ENCODE data around the gene BBLN.
A peak's percentile ranks its signal among the peaks of the same experiment; 100 is the strongest.
"Not testable (repeated sequence)": the region's sequence is repeated elsewhere in the genome, so short reads cannot be mapped to it uniquely, and the experiment has no call there.

The BBLN gene

DNA sequence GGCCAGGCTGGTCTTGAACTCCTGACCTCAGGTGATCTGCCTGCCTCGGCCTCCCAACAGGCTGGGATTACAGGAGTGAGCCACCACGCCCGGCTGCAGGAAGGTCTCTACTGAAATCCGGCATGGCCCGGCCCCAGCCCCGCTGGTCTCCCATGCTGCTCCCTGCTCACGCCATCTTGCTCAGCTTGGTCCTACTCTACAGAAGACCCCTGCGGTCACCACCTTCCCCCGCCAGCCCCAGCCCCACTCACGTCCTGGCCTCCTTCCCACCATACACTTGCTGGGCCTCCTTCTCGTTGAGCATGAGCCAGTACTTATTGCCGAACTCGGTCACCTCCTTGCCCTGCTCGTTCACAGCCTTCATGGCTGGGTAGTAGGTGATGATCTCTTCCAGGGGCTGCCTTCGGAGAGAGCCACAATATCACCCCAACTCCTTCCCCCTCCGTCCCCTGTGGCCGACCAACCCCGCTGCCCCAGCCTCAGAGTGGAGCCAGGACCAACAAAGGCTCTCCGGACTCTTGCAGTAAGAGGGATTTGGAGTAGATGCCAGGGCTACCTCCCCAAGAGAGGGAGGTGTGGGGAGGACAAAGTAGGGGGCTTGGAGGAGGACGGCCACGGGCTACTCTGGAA lies 36.5 kb upstream of the BBLN start:
- no peak for DNase-seq (ENCODE audit: low read depth, low spot score)
- no peak overlapping the region for H3K27ac ChIP-seq

DNA sequence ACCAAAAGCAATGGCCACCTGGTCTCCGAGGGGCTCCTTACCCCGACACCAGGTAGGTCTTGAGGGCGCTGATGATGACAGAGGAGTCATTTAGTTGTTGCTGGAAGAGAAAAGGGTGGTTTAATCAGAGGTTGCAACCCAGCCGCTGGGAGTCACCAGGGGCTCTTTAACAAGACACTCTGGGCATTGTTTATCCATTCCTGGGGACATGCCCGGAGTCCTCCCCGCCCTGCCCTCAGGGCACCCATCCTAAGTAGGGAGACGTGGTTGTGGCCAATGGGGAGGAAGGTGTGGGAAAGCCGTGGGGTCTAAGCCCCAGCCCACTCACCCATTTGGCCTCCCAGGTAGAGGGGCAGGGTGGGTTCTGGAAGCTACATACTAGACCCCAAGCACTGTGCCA lies 35.6 kb upstream of the BBLN start:
- no peak overlapping the region for H3K27ac ChIP-seq
- no peak for DNase-seq (ENCODE audit: low read depth, low spot score)

DNA sequence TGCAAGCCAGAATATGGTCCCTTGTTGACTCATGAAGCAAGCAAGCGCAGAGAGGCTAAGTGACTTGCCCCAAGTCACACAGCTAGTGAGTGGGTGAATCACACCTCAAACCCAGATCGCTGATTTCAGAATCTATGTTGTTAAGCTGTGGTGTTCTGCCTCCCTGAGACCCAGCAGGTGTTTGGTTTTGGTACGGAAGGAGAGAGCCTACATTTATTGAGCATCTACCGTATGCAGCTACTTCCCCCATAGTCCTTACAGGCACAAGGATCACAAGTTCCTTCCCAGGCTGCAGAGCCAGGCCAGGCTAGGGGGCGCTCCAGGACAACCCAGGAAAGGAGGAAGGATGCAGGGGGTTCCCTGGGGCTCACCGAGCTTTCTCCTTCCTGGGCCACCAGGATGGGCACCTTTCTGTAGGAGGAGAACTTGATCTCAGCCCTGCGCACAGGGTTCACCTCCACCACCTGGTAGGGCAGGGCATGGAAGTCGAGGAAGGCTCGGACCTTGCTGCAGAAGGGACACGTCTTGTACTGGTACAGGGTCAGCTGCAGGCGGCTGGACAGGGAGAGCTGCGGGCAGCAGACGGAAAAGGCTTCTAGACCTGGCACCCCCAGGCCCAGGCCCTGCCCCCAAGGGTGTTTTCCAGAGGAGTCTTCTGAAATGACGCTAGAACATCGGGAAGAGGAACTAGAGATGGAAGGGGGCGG lies 35.0 kb upstream of the BBLN start:
- H3K27ac ChIP-seq: no peak overlapping the region
- no peak for DNase-seq (ENCODE audit: low read depth, low spot score)

DNA sequence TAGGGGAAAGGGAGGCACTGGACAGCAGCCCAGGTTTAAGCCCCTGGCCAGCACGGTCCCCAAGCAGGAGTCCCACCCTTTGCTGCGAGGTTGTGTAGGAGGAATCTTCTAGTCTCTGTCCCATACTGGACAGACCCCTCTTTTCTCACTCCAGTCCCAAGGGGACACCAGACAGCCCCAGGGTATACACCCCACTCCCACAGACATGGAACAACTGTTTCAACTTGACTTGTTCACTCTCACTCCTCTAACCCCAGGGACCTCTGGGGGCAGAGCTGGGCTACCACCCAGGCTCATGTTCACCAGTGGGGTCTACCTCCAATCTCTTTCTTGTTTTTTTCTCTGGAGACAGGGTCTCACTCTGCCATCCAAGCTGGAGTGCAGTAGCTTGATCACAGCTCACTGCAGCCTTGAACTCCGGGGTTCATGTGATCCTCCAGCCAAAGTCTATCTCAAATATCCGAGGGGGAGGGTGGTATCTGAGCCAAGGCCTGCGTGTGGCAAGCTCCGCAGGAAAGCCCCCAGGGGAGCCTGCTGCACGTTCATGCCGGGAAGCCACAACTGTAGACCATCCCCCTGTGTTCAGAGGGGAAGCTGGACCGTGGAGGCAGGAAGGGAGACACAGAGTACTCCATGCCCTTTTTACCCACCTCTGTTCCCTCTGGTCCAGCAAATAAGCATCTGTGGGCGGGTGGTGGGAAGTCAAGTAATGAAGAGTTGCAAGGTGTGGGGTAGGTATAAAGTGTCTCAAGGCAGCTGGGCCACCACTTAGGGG lies 34.3 kb upstream of the BBLN start:
- DNase-seq (ENCODE audit: low read depth, low spot score): no peak
- peak overlapping the region; percentile 93 for H3K27ac ChIP-seq

DNA sequence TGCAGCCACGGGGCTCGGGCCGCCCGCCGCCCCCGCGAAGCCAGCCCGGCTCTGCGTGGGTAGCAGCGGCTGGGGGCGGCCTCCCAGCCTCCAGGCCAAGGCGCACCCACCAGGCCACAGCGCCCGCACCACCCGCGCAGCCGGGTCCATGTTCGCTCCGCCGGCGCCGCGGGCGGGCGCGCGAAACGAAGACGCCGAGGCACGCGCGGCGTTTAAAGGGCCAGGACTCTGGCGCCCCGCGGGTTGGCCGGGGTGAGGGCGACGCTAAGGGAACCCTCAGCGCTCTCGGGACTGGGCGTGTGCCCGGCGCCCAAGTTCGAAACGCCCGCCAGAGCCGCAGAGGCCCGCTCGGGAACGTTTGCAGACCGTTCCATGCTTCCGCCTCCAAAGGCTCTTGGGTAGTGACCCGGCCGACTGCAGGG lies 32.5 kb upstream of the BBLN start, which contains the start of gene PTGES2:
Gene PTGES2 (minus strand): TSS at position 162 of the 422 bp plus-strand sequence. CDS start 12 bp downstream, at position 150.
- DNase-seq (ENCODE audit: low read depth, low spot score): no peak
- H3K27ac ChIP-seq: peak within 1 kb of the TSS; percentile 93

DNA sequence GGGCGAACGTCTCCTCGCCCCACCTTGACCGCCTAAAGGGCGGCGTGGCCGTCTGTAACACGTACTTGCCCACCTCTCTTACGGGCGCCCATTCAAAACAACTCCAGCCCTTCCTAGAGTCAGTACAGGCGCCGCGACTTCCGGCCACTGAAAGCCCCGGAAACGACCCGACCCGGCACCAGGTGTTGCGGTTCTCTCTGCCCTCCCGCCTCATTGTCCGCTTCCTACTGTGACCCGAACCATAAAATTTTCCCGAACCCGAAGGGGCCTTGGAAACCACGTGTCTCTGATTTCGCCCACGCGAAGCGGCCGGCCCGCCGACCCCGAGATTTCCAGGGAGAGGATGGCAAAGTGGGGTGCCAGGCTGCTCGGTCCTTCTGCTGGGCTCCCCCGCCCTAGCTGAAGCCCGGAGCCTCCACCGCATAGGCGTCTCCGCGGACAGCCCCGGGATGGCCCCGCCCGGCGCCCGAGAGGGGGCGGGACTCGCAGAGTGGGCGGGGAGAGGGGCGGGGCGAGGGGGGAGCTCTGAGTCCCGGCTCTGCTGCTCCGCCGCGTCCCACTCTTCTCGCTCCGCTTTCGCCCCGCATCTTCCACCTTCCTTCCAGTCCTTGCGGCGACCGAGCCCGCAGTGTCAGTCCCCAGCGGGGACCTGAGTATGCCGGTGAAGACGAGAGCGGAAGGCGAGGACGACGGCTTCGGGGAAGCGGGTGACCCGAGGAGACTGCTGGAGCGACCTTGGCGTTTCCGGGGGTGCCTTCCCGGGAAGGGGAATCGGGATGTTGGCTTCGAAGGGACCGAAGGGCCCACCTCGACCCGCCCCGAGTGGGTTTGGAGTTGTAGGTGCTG lies 31.9 kb upstream of the BBLN start:
- peak; percentile 63 for DNase-seq (ENCODE audit: low read depth, low spot score)
- peak overlapping the region; percentile 93 for H3K27ac ChIP-seq

DNA sequence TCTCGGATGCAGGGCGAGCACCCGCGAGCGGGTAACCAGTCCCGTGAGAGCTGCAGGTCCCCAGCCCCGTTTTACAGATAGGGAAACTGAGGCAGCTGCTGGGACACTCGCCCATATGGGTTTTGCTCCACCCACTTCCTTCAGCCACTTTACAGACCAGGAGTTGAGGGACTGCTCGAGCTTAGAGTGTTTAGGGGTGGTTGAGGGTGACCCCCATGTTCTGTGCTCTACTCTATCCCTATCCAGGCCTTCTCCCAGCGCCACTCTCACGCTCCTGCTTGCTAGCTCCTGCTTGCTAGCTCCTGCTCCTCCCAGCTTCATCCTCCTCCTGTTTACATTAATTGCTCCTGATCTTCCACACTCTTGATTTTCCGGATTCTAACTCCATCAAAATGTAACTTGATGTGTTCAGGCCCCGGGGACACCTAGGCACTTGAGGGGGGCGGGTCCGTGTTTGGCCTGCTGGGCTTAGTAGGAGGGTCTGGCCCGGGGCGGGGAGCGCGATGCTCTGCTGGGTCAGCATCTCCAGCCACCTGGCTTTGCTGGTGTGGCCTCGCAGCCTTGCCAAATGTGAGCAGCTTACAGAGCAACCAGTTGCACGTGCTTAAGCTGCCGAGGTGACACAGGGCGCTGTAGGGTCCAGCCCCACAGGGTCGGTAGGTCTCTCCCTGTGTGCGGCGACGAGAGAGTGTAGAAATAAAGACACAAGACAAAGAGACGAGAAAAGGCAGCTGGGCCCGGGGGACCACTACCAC lies 31.1 kb upstream of the BBLN start:
- peak overlapping the region; percentile 93 for H3K27ac ChIP-seq
- no peak for DNase-seq (ENCODE audit: low read depth, low spot score)

DNA sequence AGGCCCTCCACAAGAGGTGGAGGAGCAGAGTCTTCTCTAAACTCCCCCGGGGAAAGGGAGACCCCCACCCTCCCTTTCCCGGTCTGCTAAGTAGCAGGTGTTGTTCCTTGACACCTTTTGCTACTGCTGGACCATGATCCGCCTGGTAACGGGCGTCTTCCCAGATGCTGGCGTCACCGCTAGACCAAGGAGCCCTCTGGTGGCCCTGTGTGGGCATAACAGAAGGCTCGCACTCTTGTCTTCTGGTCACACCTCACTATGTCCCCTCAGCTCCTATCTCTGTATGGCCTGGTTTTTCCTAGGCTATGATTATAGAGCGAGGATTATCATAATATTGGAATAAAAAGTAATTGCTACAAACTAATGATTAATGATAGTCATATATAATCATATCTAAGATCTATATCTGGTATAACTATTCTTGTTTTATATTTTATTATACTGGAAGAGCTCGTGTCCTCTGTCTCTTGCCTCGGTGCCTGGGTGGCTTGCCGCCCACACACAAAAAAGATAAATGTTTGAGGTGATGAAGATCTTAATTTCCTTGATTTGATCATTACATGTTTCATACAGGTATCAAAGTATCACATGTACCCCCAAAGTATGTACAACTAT lies 30.0 kb upstream of the BBLN start:
- not testable (repeated sequence) for DNase-seq (ENCODE audit: low read depth, low spot score)

DNA sequence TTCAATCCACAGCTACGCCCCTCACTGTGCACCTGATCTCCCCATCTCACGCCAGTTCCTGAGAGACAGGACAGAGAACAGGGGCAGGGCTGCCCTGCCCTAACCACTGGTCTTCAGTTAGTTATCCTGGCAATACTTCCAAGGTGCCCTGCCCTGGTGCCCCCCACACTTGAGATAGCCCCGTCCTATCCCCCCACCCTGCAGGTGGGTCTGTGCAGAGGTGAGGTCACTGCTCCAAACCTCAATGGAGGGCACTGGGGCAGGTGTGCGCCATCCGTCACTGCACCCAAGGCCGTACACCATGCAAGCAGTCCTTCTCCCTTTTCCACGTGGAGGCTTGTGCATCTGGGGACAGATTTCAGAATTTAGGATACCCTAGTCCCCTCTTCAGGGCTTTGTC lies 29.4 kb upstream of the BBLN start:
- H3K27ac ChIP-seq; DNase-seq (ENCODE audit: low read depth, low spot score): not testable (repeated sequence)

More for the DNA sequence above, 30.0 kb upstream of the BBLN start:
- not testable (repeated sequence) for H3K27ac ChIP-seq

DNA sequence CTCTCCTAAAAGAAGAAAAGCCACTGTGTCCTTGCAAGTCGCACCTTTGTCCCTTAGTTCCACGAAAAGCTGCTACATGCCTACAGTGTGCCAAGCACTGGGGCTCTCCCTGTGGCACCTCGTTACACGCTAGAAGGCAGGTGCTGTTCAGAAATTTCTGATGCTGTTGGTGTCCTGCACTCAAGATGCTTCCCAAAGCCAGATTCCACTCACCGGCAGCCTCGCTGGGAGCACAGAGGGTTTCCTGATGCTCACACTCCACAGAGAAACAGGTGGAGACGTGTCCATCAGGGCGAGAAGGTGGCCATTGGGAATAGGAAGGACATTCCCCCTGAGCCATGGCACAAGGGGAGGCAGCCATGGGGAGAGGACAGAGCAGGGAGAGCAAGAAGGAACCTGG lies 28.7 kb upstream of the BBLN start:
- DNase-seq (ENCODE audit: low read depth, low spot score); H3K27ac ChIP-seq: not testable (repeated sequence)

DNA sequence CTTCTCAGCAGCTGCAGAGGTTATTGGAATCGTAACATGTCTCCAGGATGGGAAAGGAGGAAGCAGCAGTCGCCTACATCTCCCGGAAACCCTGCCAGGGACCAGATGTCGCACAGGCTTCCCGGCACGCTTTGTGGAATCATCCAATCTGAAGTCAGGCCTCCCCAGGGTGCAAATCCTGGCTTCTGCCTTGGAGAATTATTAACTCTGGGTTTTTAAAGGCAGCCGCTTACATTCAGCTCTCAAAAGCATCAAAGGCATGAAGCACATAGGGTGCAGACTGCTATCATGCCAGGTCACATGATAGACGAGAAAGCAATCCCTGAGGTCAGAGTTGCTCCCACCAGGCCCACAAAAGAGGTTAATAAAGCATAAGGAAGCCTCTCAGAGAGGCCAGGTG lies 27.9 kb upstream of the BBLN start:
- not testable (repeated sequence) for H3K27ac ChIP-seq; DNase-seq (ENCODE audit: low read depth, low spot score)

DNA sequence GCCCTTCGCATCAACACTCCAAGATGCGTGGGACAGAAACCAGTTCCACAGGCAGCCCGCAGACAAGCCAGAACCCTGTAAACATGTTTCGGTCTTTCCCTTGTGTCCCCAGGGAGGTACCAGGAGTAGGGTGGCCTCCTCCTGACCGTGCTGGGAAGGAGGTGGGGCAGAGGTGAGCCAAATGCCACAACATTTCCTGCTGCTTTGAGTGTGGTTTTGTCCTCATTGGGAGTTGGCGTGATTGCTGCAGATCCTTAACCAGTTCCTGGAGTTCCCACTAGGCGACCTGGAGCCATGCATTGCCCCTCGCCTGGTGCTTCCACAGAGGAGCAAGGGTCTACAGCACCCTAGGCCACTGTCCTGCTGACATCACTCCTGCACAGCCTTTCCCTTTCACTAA lies 24.5 kb upstream of the BBLN start:
- not testable (repeated sequence) for DNase-seq (ENCODE audit: low read depth, low spot score); H3K27ac ChIP-seq

DNA sequence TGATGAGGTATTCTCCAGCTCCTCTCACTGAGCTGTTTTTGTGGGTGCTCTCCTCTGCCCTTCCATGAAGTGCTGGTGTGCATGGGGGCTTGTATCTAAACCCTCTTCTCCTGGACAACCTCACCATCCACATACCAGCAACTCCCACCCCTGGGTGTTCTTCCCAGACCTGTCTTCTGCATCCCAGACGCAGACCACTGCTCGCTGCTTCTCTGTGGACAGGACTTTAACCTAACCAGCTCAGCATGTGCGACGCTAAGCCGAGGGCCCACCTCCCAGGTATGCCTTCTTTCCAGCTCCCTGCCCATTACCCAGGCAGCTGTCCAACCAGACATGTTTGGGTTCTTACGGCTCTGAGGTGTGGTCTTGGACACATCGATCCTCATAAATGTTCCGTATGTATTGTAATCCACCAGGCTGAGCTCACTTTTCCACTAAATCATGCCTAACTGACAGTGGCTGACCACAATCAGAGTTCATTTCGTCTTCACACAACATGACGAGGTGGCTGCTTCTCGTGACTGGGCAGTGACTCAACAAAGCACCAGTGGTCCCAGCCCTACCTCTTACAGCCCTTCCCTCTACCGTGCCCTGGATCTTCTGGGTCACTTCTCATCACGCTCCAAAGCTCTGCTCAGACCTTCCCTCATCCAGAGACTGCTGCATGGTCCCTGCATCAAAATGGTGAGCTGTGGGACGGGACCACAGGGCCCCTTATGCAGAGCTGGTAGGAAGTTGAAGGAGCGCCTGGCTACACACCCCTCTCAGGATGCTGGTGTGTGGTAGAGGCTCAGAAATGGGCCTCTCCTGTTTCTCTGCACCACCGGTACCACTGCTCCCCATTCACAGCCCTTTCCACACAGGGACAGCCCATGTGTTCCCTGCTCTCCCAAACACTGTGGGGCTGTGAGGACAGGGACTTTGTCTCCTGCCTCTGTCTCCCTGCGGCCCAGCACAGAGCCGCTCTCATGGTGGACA lies 23.0 kb upstream of the BBLN start:
- peak; percentile 76 for DNase-seq (ENCODE audit: low read depth, low spot score)
- peak overlapping the region; percentile 58 for H3K27ac ChIP-seq

DNA sequence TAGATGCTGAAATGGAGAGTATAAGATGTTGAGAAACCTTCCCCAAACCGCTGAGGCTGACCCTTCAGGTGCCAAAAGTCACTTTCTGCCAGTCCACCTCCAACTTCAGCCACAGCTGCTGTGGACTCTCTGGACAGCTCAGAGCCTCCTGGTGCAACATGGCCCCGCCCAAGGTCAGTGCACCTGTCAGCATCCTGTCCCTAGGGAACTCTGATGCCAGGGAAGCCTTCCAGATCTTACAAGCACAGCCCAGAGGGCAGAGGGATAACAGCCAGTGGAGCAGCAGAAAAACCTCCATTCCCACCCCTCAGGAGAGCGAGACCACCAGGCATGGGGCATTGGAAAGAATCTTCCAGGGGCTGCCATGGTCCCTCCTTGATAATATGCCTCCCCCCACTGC lies 22.1 kb upstream of the BBLN start:
- no peak for DNase-seq (ENCODE audit: low read depth, low spot score)
- H3K27ac ChIP-seq: peak overlapping the region; percentile 58

DNA sequence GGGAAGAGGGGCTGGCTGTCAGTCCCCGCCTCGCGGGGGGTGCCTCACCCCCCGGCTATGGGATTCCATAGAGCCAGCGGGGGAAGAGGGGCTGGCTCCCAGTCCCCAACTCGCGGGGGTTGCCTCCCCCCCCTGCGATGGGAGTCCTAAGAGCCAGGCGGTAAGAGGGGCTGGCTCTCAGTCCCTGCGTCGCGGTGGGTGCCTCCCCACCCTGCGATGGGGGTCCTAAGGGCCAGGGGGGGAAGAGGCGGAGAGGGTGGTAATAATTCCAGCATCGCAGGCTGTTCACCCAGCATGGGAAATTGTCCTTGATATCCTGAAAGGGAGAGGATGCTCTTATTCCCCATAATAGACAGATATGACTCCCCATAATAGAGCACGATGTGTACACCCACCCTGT lies 20.4 kb upstream of the BBLN start:
- no peak overlapping the region for H3K27ac ChIP-seq
- DNase-seq (ENCODE audit: low read depth, low spot score): no peak

DNA sequence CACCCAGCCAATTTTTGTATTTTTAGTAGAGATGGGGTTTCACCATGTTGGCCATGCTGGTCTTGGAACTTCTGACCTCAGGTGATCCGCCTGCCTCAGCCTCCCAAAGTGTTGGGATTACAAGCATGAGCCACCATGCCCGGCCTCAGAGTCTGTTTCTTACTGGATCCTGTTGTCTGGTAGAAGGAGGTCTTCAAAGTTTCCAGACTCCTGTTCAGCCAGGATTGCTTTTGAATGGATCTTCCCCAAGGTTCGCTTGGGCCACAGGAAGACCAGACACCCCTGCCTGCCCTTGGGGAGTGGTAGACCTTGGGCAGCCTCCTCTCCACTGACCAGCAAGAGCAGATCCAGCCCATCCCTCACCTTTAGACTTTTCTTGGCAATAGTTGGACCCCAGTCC lies 18.5 kb upstream of the BBLN start:
- no peak for DNase-seq (ENCODE audit: low read depth, low spot score)
- H3K27ac ChIP-seq: peak overlapping the region; percentile 27

DNA sequence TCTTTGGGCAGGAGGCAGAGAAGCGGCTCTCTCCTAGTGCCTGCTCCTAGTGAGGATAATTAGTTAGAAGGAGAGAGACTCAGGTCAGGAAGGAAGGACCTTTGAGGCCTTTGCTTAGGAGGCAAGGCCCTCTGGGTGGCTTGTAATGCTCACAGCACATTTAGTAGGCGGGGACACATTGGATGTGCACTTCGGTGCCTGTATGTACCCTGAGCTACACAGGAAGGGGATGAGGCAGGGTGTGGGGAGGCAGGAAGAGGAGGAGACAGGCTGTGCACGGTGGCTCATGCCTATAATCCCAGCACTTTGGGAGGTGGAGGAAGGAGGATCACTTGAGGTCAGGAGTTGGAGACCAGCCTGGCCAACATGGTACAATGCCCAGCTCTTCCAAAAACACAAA lies 18.0 kb upstream of the BBLN start:
- DNase-seq (ENCODE audit: low read depth, low spot score): no peak
- peak overlapping the region; percentile 27 for H3K27ac ChIP-seq

DNA sequence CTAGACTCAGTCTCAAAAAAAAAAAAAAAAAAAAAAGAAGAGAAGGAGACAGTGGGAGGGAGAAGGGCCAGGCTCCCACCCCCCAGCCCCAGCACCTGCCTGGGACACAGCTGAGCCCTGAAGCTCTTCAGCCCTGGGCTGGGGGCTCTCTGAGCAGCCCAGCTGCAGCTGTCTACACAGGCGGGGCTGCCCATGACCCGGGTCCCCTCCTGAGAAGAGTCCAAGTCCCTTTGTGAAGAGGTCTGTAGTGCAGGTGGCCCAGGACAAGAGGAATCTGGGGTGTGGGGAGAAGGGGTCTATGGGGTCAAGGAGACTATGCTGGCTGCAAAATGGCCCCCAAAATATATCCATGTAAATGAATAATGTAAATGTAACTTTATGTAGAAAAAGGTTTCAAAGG lies 17.5 kb upstream of the BBLN start:
- no peak for DNase-seq (ENCODE audit: low read depth, low spot score)

More for the DNA sequence above, 17.5 kb upstream of the BBLN start:
- peak overlapping the region; percentile 95 for H3K27ac ChIP-seq

Data from epithelial cell of prostate (primary cell).